Gastroesophageal sphincter (tissue), 4 donors: ENCODE measurements around the gene CDH13. TPM values are rescaled to one million over a fixed set of nuclear protein-coding genes. Genes with fewer than 3 reads are reported as not detected.

Experiments
- ATAC-seq: fragments of 150-250 bp; one replicate; pipeline ENCODE4 v1.9.1; 2016; ENCODE audit warnings: mild to moderate bottlenecking, moderate library complexity
- H3K27ac ChIP-seq, 4 donors: fragments of 200-600 bp; sonication (generic) in 3 of 4; 1 replicate in 3 of 4; 2 replicates in 1 of 4; pipeline ENCODE4 v1.5.1; 2016 to 2019
- H3K27me3 ChIP-seq: fragments of 200-600 bp; sonication (generic); one replicate; pipeline ENCODE4 v1.5.1; 2019
- H3K36me3 ChIP-seq, 2 donors: fragments of 200-600 bp; sonication (generic); one replicate each; pipeline ENCODE4 v1.5.1; 2019; ENCODE audit warnings: control low read depth in 1 of 2
- H3K4me1 ChIP-seq, 3 donors: fragments of 200-600 bp; sonication (generic); 1 replicate in 2 of 3; 2 replicates in 1 of 3; pipeline ENCODE4 v1.5.1; 2016 to 2019; ENCODE audit warnings: control low read depth in 2 of 3
- H3K4me3 ChIP-seq, 2 donors: fragments of 200-600 bp; sonication (generic); one replicate each; pipeline ENCODE4 v1.5.1; 2019; ENCODE audit warnings: mild to moderate bottlenecking in 1 of 2, moderate library complexity in 1 of 2
- H3K9me3 ChIP-seq, 3 donors: fragments of 200-600 bp; sonication (generic); one replicate each; pipeline ENCODE4 v1.5.1; 2017 to 2019; ENCODE audit warnings: control low read depth in 2 of 3
- CTCF ChIP-seq, 4 experiments: fragments of 200-600 bp in 2 of 4; fragments of 450-650 bp in 2 of 4; sonication (generic) in 1 of 4; IDR thresholded peaks; one replicate each; pipeline ENCODE4 v1.5.1; 2017 to 2019; ENCODE audit warnings: antibody characterized with exemption in 4 of 4, mild to moderate bottlenecking in 2 of 4, moderate library complexity in 2 of 4
- EP300 ChIP-seq: sonication (generic); formaldehyde crosslinking; IDR thresholded peaks from one replicate; pipeline ENCODE4 v1.6.1; 2017; ENCODE audit warnings: antibody characterized with exemption, mild to moderate bottlenecking
- POLR2A ChIP-seq, 2 donors: fragments of 450-650 bp; IDR thresholded peaks; one replicate each; pipeline ENCODE4 v1.6.1; 2017; ENCODE audit warnings: antibody characterized with exemption in 2 of 2, mild to moderate bottlenecking in 2 of 2, moderate library complexity in 1 of 2
- POLR2AphosphoS5 ChIP-seq: sonication (generic); formaldehyde crosslinking; IDR thresholded peaks from one replicate; pipeline ENCODE4 v1.6.1; 2017; ENCODE audit warnings: antibody characterized with exemption
- WGBS, 2 donors: methylation state at CpG; one replicate each; pipeline ENCODE4 v1.1.5; 2018; ENCODE audit warnings: low coverage in 1 of 2; 5-methylcytosine and 5-hydroxymethylcytosine counted together
- total RNA-seq, 4 donors: library from RNA; depleted of rRNA; stranded (reverse); fragments of >200 nt; gene quantifications; one replicate each; pipeline ENCODE4 v1.1.0, GENCODE V29; 2016

CDH13 gene
- total RNA-seq, 4 donors from 2014 or later = 4.2 to 22.3 (median 11.4) TPM

- no peak for ATAC-seq
- Histone ChIP-seq H3K4me3 (no peak overlapping the region), H3K27me3 (no peaks in the 10 kb centered on the region), H3K4me1 (no peaks in the 10 kb centered on the region), H3K36me3 (no peaks in the 10 kb centered on the region), H3K9me3 (no peaks in the 10 kb centered on the region), H3K27ac (no peak overlapping the region)
- TF ChIP-seq EP300 (no peak), CTCF (IDR thresholded peaks at IDR 0.05) (no peak), POLR2A (IDR thresholded peaks at IDR 0.05) (no peak), POLR2AphosphoS5 (no peak)
- WGBS, 2 donors = 69 to 83% methylated on average over 3 of the region's 3 CpGs
Measured at GRCh38 chr16:83433201-83433600, 806.4 kb downstream of the CDH13 start.

- H3K4me1 ChIP-seq = no peaks in the 10 kb centered on the region
- 85 to 94% methylated on average over 7 of the region's 7 CpGs for WGBS, 2 donors
- ATAC-seq = no peak
- no peaks in the 10 kb centered on the region for H3K36me3 ChIP-seq
- no peak overlapping the region for H3K27ac ChIP-seq
- no peaks in the 10 kb centered on the region for H3K9me3 ChIP-seq
- H3K27me3 ChIP-seq = peaks cover 4% of the 10 kb centered on the region
- TF ChIP-seq EP300 = no peak
- no peak for TF ChIP-seq POLR2AphosphoS5
- no peak for TF ChIP-seq POLR2A (IDR thresholded peaks at IDR 0.05)
- no peak for TF ChIP-seq CTCF (IDR thresholded peaks at IDR 0.05)
- no peak overlapping the region for H3K4me3 ChIP-seq
Measured at GRCh38 chr16:83437036-83437435, 810.3 kb downstream of the CDH13 start.

GRCh38 chr16:83438326-83438725, 811.6 kb downstream of the CDH13 start:
- TF ChIP-seq POLR2A (IDR thresholded peaks at IDR 0.05) = no peak
- TF ChIP-seq EP300 = no peak
- TF ChIP-seq CTCF (IDR thresholded peaks at IDR 0.05) = no peak
- no peak for TF ChIP-seq POLR2AphosphoS5
- no peak for ATAC-seq
- Histone ChIP-seq H3K9me3 (no peaks in the 10 kb centered on the region), H3K4me1 (no peaks in the 10 kb centered on the region), H3K27me3 (peaks cover 5% of the 10 kb centered on the region), H3K4me3 (no peak overlapping the region), H3K27ac (no peak overlapping the region), H3K36me3 (no peaks in the 10 kb centered on the region)
- WGBS, 2 donors = 49 to 56% methylated on average over 3 of the region's 3 CpGs

GRCh38 chr16:83439412-83439811, 812.6 kb downstream of the CDH13 start:
- H3K9me3 ChIP-seq = no peaks in the 10 kb centered on the region
- no peaks in the 10 kb centered on the region for H3K4me1 ChIP-seq
- peaks cover 5% of the 10 kb centered on the region for H3K27me3 ChIP-seq
- ATAC-seq = no peak
- no peak for TF ChIP-seq CTCF (IDR thresholded peaks at IDR 0.05)
- TF ChIP-seq EP300 = no peak
- no peak for TF ChIP-seq POLR2A (IDR thresholded peaks at IDR 0.05)
- TF ChIP-seq POLR2AphosphoS5 = no peak
- no peak overlapping the region for H3K4me3 ChIP-seq
- H3K36me3 ChIP-seq = no peaks in the 10 kb centered on the region
- H3K27ac ChIP-seq = no peak overlapping the region
- WGBS, 2 donors = 81 to 82% methylated on average over 3 to 6 of the region's 6 CpGs

- no peak overlapping the region for H3K27ac ChIP-seq
- TF ChIP-seq EP300 (no peak), POLR2AphosphoS5 (no peak), POLR2A (IDR thresholded peaks at IDR 0.05) (no peak), CTCF (IDR thresholded peaks at IDR 0.05) (no peak)
- H3K36me3 ChIP-seq = no peaks in the 10 kb centered on the region
- WGBS, 2 donors = 32 to 45% methylated on average over 1 to 4 of the region's 4 CpGs
- no peaks in the 10 kb centered on the region for H3K9me3 ChIP-seq
- H3K27me3 ChIP-seq = peaks cover 5% of the 10 kb centered on the region
- H3K4me1 ChIP-seq = no peaks in the 10 kb centered on the region
- no peak for ATAC-seq
- H3K4me3 ChIP-seq = no peak overlapping the region
Measured at GRCh38 chr16:83441517-83441916, 814.7 kb downstream of the CDH13 start.
